Nephron (organoid): ENCODE data around the gene MILR1.
A peak's percentile ranks its signal among the peaks of the same experiment; 100 is the strongest.

Experiments
- H3K27ac Mint-ChIP-seq, 3 experiments: 2 replicates each; pipeline ENCODE4 v1.8.0; 2020; ENCODE audit warnings: mixed read lengths in 3 of 3, mild to moderate bottlenecking in 2 of 3, moderate library complexity in 1 of 3
- H3K27me3 Mint-ChIP-seq: 2 replicates; pipeline ENCODE4 v1.8.0; 2021; ENCODE audit warnings: low read depth, mild to moderate bottlenecking, moderate library complexity, mixed read lengths
- H3K36me3 Mint-ChIP-seq: 2 replicates; pipeline ENCODE4 v1.8.0; 2020; ENCODE audit warnings: low read depth, mixed read lengths
- H3K4me1 Mint-ChIP-seq: 2 replicates; pipeline ENCODE4 v1.8.0; 2020; ENCODE audit warnings: mixed read lengths
- H3K4me3 Mint-ChIP-seq, 3 experiments: 2 replicates each; pipeline ENCODE4 v1.8.0; 2020; ENCODE audit warnings: mild to moderate bottlenecking in 3 of 3, mixed read lengths in 3 of 3, moderate library complexity in 2 of 3
- H3K9me3 Mint-ChIP-seq: 2 replicates; pipeline ENCODE4 v1.8.0; 2020; ENCODE audit warnings: mixed read lengths
- CTCF ChIP-seq, 3 experiments: fragments of 200-600 bp; sonication (generic); IDR thresholded peaks; one replicate each; pipeline ENCODE4 v1.5.0; 2021; ENCODE audit warnings: antibody characterized with exemption in 3 of 3; ENCODE audit not compliant: unreplicated experiment in 3 of 3

The MILR1 gene

GRCh38 chr17:64402469-64402868, 46.4 kb upstream of the MILR1 start:
- H3K4me3 Mint-ChIP-seq, result no peak overlapping the region
- H3K27ac Mint-ChIP-seq, result no peak overlapping the region
- H3K27me3 Mint-ChIP-seq, result no peaks in the 10 kb centered on the region
- H3K4me1 Mint-ChIP-seq, result no peaks in the 10 kb centered on the region
- no peak for TF ChIP-seq CTCF (IDR thresholded peaks at IDR 0.05; ENCODE audit: unreplicated experiment in 3 of 3)
- no peaks in the 10 kb centered on the region for H3K9me3 Mint-ChIP-seq
- H3K36me3 Mint-ChIP-seq, result no peaks in the 10 kb centered on the region

- TF ChIP-seq CTCF (IDR thresholded peaks at IDR 0.05; ENCODE audit: unreplicated experiment in 3 of 3), result no peak
- H3K27ac Mint-ChIP-seq, result no peak overlapping the region
- H3K9me3 Mint-ChIP-seq, result no peaks in the 10 kb centered on the region
- H3K27me3 Mint-ChIP-seq, result no peaks in the 10 kb centered on the region
- no peaks in the 10 kb centered on the region for H3K36me3 Mint-ChIP-seq
- H3K4me3 Mint-ChIP-seq, result no peak overlapping the region
- no peaks in the 10 kb centered on the region for H3K4me1 Mint-ChIP-seq
Measured at GRCh38 chr17:64403881-64404460, 44.9 kb upstream of the MILR1 start.

- no peak for TF ChIP-seq CTCF (IDR thresholded peaks at IDR 0.05; ENCODE audit: unreplicated experiment in 3 of 3)
- no peaks in the 10 kb centered on the region for H3K9me3 Mint-ChIP-seq
- H3K4me1 Mint-ChIP-seq, result no peaks in the 10 kb centered on the region
- no peaks in the 10 kb centered on the region for H3K36me3 Mint-ChIP-seq
- H3K27ac Mint-ChIP-seq, result no peak overlapping the region
- peaks cover 8% of the 10 kb centered on the region for H3K27me3 Mint-ChIP-seq
- H3K4me3 Mint-ChIP-seq, result no peak overlapping the region
Measured at GRCh38 chr17:64406321-64407200, 42.4 kb upstream of the MILR1 start.

- peaks cover 14% of the 10 kb centered on the region for H3K4me1 Mint-ChIP-seq
- no peak overlapping the region for H3K27ac Mint-ChIP-seq
- H3K36me3 Mint-ChIP-seq, result no peaks in the 10 kb centered on the region
- H3K27me3 Mint-ChIP-seq, result peaks cover 15% of the 10 kb centered on the region
- TF ChIP-seq CTCF (IDR thresholded peaks at IDR 0.05; ENCODE audit: unreplicated experiment in 3 of 3), result no peak
- H3K4me3 Mint-ChIP-seq, result peak overlapping the region in 1 of 3 experiments; percentile 24
- H3K9me3 Mint-ChIP-seq, result no peaks in the 10 kb centered on the region
Measured at GRCh38 chr17:64410750-64411490, 38.0 kb upstream of the MILR1 start.

- Mint-ChIP-seq H3K4me3 (peak overlapping the region; percentile 37 to 68 (median 46)), H3K9me3 (no peaks in the 10 kb centered on the region), H3K4me1 (peaks cover 14% of the 10 kb centered on the region), H3K36me3 (no peaks in the 10 kb centered on the region), H3K27ac (peak overlapping the region; percentile 6 to 25 (median 6)), H3K27me3 (peaks cover 15% of the 10 kb centered on the region)
- no peak for TF ChIP-seq CTCF (IDR thresholded peaks at IDR 0.05; ENCODE audit: unreplicated experiment in 3 of 3)
Measured at GRCh38 chr17:64411999-64412771, 36.7 kb upstream of the MILR1 start.
